T-helper 2 cell (primary cell): ENCODE measurements around the gene IL27RA.

Experiments used
- DNase-seq, 5 experiments: peaks; one replicate each; pipeline versions ENCODE4 v3.0.0 to v3.0.0-alpha.2; 2012 to 2022
- total RNA-seq, 2 donors: gene quantifications; one replicate each; lab custom pipeline; 2026; lab: John Stamatoyannopoulos, UW

IL27RA gene
- 89.5 to 93.6 reads per million in 2 donors for total RNA-seq

DNA sequence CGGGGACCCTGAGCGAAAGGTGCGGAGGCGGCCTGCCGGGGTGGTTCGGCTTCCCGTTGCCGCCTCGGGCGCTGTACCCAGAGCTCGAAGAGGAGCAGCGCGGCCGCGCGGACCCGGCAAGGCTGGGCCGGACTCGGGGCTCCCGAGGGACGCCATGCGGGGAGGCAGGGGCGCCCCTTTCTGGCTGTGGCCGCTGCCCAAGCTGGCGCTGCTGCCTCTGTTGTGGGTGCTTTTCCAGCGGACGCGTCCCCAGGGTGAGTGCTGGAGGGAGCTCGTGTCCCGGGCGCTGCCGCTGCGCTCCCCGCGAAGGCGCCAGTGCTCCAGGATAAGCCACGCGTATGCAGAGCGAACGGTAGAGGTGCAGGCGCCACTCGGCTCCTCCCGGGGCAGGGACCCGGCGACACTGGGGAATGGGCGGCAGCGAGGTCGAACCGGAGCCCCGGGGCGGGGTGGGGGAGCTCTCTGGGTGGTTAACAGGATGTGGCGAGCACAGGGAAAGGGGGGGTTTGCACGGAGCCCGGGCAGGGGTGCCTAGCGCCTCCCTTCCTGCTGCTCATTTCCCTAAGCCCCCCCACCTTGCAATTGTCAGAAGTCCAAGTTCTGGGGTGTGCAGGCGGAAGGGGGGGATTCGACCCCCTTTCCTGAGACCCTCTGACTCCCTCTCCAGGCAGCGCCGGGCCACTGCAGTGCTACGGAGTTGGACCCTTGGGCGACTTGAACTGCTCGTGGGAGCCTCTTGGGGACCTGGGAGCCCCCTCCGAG is at the start of gene IL27RA:
Gene IL27RA, plus strand, starts transcription at position 44 of the 762 bp plus-strand sequence. Its CDS starts 111 bp downstream, at position 155.
- peak; percentile 51 to 90 (median 76) for DNase-seq

GRCh38 chr19:13981988-13982501 is 49.5 kb upstream of the IL27RA start:
- DNase-seq: no peak

DNA sequence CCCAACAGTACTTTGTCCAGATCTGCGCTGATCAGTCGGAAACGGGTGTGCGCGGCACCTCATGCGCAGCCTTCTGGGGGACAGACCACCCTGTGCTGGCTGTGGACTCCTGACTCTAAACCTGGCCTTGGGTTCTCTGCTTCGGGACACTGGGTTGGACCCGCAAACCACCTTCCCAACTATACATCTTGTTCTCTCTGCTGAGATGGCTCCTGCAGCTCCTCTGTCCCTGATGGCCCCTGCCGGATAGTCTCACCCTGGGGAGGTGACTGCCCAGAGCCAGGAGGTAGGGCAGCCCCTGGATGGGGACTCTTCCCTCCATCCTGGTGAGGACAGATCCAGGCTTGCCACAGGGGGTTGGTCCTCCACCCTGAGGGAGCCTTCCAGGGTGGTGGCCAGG is 48.8 kb upstream of the IL27RA start:
- DNase-seq: no peak

DNA sequence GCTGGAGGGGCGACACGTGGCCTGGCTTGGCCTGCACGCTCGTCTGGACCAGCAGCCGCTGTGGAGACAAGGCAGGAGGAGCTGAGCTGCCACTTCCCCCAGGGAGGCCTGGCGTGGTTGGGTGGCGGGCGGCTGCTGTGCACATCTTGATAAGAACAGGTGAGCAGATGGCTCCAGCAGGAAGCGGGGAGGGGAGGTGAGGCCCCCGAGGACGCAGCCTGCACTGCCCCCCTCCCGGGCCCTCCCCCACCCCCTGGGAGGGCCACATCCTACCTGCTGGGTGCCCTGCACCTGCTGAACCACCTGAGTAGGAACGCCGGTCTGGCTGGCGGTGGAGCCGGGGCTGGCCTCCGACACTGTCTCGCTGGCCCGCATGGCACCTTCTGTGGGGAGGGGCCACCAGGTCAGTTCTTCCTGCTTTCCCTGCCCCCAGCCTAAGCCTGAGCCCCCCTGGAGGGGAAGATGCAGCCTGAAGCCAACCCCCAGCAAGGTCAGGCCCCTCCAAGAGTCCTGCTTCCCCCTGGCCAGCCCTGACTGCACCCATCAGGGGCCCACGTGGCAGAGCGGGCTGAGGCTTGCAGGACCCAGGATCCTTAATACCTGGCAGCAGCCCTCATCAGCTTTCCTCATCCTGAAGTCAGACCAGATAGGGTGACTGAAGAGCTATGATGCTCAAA is 48.2 kb upstream of the IL27RA start:
- peak in 2 of 5 experiments; percentile 30 to 34 for DNase-seq

DNA sequence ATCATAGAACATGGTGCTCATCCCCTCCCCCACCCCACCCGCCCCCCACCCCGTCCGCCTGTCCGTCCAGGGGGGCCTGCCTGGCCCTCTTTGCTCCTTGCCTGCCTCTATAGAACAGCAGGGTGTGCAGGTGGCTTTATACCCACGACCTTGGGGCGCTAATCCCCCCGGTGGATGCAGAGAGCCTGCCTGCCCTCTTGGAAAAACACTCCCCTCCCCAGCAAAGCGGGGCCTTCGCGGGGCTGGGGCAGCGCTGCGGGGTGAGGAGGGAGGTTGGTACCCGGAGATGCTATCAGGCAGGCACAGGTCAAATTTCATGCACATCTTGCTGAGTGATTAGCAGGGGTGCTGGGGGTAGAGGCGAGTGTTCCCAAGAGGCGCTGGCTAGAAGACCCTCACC is 47.4 kb upstream of the IL27RA start:
- DNase-seq: no peak

DNA sequence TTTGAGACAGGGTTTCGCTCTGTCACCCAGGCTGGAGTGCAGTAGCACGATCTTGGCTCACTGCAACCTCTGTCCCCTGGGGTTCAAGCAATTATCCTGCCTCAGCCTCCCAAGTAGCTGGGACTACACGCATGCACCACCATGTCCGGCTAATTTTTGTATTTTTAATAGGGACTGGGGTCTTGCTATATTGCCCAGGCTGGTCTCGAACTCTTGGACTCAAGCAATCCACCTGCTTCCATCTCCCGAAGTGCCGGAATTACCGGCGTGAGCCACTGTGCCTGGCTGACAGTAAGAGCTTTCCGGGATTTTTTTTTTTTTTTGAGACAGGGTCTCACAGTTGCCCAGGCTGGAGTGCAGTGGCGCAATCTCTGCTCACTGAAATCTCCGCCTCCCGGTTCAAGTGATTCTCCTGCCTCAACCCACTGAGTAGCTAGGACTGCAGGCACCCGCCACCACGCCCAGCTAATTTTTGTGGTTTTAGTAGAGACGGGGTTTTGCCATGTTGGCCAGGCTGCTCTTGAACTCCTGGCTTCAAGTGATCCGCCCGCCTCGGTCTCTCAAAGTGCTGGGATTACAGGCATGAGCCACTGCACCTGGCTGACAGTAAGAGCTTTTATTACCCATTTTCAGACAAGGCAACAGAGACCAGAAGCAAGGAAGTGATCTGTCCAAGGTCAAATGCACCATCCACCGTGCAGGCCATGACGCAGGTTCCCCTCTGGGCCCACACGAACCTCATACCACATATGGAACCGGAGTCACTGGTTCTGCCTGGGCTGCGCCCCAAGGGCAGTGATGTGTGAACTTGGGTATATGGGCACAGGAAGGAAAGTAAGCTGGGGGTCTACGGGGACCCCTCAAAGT is 46.5 kb upstream of the IL27RA start:
- DNase-seq: no peak

DNA sequence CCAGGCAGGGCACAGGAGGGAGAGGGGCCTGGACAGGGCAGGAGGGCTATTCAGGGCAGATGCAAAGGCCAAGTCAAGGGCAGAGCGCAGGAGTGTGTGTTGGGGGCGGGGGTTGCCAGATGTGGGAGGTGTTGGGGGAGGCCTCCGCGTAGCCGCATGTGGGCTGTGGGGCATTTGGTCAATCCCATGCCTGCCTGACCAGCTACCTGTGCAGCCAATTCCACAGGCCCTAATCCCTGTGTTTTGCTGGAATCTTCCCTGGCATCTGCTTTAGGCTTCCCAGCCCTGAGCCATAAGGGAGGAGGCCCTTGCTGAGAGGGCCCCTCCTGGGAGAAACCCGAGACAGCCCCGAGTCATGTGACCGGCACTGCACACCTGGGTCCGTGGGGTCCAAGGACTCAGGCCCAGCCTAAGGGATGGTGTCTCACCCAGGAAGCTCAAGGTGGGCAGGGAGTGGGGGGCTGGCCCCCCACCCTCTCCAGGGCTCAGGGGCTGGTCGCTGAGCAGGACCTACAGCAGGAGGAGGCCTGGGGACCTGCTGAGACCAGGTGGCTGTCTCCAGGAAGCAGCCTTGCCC is 45.7 kb upstream of the IL27RA start:
- no peak for DNase-seq

GRCh38 chr19:13986348-13986904 is 45.1 kb upstream of the IL27RA start:
- DNase-seq: peak; percentile 95 to 100 (median 98)

- DNase-seq: no peak
Measured at GRCh38 chr19:13987101-13987890, 44.3 kb upstream of the IL27RA start.

- DNase-seq: no peak
Measured at GRCh38 chr19:13989487-13989886, 42.1 kb upstream of the IL27RA start.

DNA sequence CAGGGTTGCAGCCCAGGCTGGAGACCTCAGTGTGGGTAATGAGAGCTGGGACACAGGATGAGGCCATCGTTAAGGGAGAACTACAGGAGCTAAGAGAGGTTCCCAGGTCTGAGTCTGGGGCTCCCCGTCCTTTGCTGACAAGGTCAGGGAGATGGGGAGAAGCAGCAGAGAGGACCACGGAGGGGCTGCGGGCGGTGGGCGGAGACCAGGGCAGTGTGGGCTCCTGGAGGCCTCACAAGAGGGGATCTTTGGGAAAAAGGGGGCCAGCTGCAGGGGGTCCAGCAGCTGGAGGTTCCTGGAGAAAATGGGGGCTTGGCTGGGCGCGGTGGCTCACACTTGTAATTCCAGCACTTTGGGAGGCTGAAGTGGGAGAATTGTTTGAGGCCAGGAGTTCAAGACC is 41.5 kb upstream of the IL27RA start:
- DNase-seq: no peak

DNA sequence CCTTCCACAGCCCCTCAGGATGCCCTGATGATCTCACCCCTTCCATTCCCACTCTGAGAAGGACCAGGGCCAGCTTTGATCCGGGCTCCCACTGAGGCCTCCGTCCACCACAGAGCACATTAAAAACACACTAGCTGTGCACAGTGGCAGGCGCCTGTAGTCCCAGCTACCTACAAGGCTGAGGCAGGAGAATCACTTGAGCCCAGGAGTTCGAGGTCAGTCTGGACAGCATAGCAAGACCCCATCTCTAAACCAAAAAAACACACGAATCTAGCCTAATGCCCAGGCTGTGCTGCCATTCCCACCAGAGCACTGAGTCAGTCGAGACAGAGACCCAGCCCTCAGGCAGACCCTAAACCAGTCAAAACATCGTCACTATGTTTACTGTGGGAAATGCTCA is 39.5 kb upstream of the IL27RA start:
- no peak for DNase-seq

DNA sequence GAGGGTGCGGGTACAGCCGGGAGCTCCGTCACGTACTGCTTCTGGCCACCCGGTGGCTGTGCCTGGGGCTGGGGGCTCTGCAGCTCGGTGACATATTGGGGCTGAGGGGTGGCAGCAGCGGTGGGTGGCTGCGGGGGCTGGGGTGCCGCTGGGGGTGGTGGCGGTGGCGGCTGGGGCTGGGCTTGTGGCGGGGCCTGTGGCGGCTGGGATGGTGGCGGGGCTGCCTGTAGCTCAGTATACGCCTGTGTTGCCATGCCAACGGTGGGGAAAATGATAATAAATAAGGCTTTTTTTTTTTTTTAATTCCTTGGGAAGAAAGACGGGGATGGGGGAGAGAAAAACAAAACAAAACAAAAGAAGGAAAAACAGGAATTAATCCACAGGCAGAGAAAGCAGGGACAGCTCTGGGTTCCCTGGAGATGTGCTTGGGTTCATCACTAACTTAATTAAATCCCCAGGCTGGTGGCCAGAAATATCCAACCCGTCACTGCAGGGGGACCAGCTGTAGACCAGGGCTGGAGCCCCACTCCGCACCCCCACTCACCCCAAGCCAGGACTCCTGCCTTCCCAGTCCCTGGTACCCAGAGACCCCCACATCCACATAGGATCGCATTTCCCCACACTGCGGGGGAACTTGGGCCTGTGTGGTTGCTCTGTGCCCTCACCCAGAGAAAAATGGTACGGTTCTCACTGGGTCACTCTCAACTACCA is 37.8 kb upstream of the IL27RA start:
- DNase-seq: no peak

DNA sequence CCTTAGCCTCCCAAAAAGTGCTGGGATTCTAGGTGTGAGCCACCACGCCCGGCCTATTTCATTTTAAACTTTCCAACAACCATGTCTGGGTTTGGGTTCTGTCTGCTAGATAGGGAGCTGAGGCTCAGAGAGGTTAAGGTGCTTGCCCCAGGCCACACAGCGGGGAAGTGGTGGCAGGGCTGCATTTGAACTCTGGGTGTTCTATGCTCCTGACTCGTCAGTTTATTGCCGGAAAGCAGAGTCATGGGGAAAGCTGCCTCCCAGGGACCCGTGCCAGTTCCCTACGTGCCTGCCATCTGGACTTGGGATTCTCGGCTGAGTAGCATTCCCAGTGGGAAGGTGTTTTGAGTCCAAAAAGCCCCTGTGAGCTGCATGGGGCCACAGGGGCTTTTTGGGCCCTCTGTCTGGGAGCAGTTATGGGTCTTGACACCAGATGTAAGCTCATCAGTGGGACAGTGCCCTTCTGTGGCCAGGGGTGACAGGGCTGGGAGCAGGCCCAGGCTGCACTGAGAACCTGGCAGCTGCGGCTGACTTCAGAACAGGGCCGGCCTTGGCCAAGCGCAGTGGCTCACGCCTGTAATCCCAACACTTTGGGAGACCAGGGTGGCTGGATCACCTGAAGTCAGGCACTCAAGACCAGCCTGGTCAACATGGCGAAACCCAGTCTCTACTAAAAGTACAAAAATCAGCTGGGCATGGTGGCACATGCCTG is 36.4 kb upstream of the IL27RA start:
- no peak for DNase-seq

DNA sequence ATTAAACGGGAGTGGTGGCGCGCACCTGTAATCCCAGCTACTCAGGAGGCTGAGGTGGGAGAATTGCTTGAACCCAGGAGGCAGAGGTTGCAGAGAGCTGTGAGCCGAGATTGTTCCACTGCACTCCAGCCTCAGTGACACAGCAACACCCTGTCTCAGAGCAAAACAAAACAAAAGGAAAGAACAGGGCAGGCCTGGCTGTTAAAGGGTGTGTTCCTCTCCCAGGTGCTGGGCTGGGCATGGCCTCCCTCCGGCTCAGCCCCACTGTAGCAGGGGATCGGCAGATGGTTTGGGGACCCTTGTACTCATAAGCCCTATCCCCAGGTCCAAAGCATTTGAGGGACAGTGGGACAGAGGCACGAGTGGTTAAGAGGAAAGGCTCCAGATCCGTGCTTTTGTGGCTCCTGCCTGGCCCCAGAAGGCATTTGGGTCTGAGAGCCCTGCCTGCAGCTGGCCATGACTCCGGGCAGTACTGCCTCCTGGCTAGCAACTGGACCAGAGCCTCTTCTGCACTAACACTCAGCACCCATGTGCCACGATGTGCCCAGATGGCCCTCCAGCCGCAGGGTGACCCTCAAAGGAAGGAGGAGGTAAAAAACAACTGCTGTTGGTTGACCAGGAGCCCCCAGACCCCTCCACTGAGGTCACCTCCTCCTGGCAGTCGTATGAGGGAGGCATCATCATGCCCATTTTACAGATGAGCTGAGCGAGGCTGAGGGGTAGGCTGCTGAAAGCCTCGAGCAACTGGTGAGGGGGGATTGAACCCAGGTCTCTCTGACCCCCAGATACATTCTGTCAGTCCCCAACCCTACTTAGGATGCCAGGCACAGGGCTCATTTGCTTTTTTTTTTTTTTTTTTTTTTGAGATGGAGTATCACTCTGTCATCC is 35.4 kb upstream of the IL27RA start:
- DNase-seq: no peak

DNA sequence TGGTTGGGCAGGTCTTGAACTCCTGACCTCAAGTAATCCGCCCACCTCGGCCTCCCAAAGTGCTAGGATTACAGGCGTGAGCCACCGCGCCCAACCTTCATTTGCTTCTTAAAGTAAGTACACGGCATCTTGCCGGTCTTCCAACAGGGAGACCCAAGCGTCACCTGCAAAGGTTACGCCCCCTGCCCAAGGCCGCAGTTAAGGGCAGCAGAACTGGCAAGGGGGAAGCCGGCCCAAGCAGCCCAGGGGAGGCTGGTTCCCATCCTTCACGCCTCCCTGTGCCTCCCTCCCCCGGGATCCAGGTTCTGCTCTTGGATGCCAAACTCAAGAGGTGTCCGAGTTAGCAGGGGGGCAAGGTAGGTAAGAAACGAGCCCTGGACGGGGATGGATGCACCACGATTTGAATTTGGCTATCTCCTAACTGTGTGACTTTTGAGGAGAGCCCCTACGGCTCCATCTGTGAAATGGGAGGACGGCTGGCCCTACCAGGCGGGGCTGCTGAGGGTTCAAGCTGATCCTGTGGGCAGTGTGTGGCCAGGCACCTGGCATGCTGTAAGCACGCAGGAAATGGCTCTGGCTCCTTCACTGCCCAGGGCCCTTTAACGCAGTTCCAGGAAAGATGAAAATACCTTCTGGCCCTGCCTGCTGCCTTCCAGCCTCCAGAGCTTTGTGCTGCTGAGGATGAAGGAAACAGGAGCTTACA is 34.5 kb upstream of the IL27RA start:
- no peak for DNase-seq

DNA sequence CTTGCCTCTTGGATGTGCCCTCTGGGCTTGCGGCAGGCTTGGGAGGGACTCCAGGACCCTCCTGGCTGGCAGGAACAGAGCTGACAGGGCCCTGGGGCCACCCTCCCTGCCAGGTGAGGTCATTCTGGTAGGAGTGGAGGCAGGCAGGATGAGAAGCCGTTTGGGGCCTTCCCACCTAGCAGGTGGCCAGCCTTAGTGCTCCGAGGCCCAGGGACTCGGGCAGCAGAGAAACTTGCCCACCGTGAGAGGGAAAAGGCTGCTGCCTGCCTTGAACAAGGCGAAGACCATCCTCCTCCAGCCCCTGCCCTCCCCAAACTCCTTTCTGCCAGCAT is 34.0 kb upstream of the IL27RA start:
- no peak for DNase-seq

GRCh38 chr19:13998426-13998825 is 33.1 kb upstream of the IL27RA start:
- no peak for DNase-seq

GRCh38 chr19:13999085-13999484 is 32.5 kb upstream of the IL27RA start:
- DNase-seq: no peak
